ENCODE results near the gene ZNF625. TPM values are rescaled to one million over a fixed set of nuclear protein-coding genes. Genes with fewer than 3 reads are reported as not detected.

ZNF625 gene
- polyA plus RNA-seq (2013, experiment 1 of 2) = 9.8 TPM
- 8.9 TPM for polyA plus RNA-seq (2013, experiment 2 of 2)

DNA sequence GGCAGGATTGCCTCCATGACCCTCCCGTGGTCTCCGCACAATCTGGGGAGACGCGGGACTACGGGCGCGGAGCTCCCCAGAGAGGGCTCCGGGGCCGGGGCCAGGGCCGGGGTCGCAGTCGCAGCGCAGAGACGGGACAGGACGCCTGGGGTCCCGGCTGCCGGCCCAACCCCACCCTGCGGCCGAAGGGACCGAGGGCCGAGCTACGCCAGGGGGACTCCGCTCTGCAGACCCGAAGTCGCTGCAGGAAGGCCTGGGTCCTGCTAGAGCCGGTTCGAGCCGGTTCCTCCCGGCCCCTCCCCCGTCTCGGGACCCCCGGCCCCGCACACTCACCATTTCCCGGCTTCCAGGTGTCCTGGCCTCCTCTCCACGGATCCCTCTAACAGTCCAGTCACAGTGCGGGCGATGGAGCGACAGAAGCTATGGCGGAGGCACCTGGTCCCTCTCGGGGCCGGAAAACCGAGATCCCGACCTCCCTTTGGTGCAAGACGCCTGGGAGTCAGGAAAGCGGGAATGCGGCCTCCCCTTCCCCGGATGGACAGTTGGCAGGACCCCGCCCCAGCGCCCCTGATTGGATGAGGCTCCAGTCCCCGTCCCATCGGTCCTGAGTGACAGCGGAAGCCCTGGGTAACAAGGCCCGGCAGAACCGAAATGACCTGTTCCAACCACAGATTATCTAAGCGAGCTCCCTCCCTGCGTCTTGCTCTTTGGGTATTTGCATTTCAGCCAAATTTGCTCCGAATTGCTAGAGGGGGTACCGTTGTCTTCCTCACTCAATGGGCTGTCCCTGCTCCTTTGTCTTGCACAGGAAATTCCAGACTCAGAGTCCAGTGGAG, at the start of gene ZNF625:
Gene ZNF625 (minus strand): TSS at position 512 of the 836 bp plus-strand sequence. CDS start 176 bp downstream, at position 336.
- H3K36me3 ChIP-seq (ENCODE audit: insufficient read depth, low read length) = peaks cover 19% of the 10 kb centered on the region
- H3K27me3 ChIP-seq (ENCODE audit: insufficient read depth, low read length) = no peaks in the 10 kb centered on the region
- H3K4me1 ChIP-seq (ENCODE audit: insufficient read depth, low read length) = peaks cover 5% of the 10 kb centered on the region
- peak within 1 kb of the TSS; percentile 95 for H3K4me3 ChIP-seq (ENCODE audit: low read length)
- H3K9ac ChIP-seq (ENCODE audit: low read depth, low read length) = peak within 1 kb of the TSS; percentile 99
- H3K27ac ChIP-seq (ENCODE audit: low read depth, low read length) = peak within 1 kb of the TSS; percentile 95
- under 1% methylated on average over 58 of the region's 58 CpGs for whole genome bisulfite sequencing
- no peaks in the 10 kb centered on the region for H3K9me3 ChIP-seq (ENCODE audit: insufficient read depth, low read depth, low read length)

DNA sequence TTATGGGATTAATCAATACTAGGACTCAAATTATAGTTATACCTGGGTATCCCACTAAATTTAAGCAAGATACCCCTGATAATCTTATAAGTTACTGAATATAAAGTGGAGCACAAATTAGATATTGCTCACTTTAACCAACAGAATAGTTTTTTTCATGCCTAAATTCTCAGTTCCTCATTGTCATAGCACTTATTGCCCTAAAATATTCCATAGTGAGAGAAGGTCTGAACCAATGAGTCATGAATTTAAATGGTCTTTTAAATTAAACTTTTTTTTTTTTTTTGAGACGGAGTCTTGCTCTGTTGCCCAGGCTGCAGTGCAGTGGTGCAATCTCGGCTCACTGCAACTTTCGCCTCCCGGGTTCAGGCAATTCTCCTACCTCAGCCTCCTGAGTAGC, 48.8 kb upstream of the ZNF625 start:
- H3K4me1 ChIP-seq (ENCODE audit: insufficient read depth, low read length) = no peaks in the 10 kb centered on the region
- peaks cover 50% of the 10 kb centered on the region for H3K9me3 ChIP-seq (ENCODE audit: insufficient read depth, low read depth, low read length)
- H3K4me3 ChIP-seq (ENCODE audit: low read length) = no peak overlapping the region
- peaks cover 6% of the 10 kb centered on the region; the same call in 1 of the 2 replicates for H3K36me3 ChIP-seq (ENCODE audit: insufficient read depth, low read length)
- H3K9ac ChIP-seq (ENCODE audit: low read depth, low read length) = no peak overlapping the region
- no peak overlapping the region for H3K27ac ChIP-seq (ENCODE audit: low read depth, low read length)
- WGBS = 93% methylated on average over 4 of the region's 4 CpGs
- H3K27me3 ChIP-seq (ENCODE audit: insufficient read depth, low read length) = no peaks in the 10 kb centered on the region

DNA sequence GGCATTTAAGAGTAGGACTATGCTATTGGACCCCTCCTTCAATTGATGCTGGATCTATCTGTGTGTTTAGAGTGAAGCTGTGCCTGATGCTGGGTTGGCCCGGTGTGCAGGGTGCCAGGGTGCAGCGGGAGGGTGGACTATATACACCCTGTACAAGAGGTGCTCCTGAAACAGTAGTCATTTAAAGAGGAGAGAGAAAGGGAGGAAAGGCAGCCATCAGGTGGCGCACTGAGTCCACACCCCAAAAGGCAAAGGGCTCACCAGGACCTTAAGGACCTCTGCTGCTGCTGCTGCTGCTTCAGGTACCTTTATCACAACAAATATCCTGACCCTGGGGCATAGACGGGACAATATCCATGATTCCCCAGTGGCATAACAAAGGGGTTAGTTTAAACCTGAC, 45.7 kb upstream of the ZNF625 start:
- Histone ChIP-seq H3K4me3 (ENCODE audit: low read length) (no peak overlapping the region), H3K4me1 (ENCODE audit: insufficient read depth, low read length) (no peaks in the 10 kb centered on the region), H3K9ac (ENCODE audit: low read depth, low read length) (no peak overlapping the region), H3K27me3 (ENCODE audit: insufficient read depth, low read length) (no peaks in the 10 kb centered on the region), H3K36me3 (ENCODE audit: insufficient read depth, low read length) (no peaks in the 10 kb centered on the region; the same call in 1 of the 2 replicates), H3K9me3 (ENCODE audit: insufficient read depth, low read depth, low read length) (peaks cover 45% of the 10 kb centered on the region), H3K27ac (ENCODE audit: low read depth, low read length) (no peak overlapping the region)
- WGBS = 84% methylated on average over 4 of the region's 4 CpGs

DNA sequence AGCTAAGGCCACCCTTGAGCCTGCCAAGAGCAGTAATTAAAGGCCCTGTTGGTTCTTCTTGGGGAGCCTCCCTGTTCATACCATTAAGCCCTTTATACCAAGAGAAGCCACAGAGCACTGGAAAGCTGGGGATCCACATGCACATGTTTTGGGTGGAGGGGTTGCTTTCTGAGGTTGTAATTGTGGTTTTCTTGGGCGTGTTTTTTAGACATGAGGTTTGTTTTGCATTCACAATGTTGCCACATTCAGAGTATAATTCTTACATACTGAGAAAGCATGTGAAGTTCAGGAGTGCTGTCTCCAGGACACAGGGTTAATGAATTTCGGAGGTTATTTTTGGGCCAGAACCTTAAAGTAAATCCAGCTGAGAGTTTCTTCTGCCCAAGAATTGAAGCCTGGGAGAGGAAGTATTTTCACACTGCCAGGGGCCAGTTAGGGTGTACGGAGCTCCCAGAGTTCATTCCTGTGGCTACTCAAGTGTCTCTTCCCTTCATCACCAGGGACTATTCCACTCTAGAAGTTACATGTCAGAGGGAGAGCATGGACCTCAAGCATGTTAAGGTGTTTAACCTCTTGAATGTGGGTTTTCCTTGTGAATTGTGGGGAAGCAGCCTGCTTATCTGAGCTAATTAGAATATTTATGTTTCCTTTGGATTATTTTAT, 43.4 kb upstream of the ZNF625 start:
- Histone ChIP-seq H3K9ac (ENCODE audit: low read depth, low read length) (no peak overlapping the region), H3K27me3 (ENCODE audit: insufficient read depth, low read length) (no peaks in the 10 kb centered on the region), H3K4me1 (ENCODE audit: insufficient read depth, low read length) (no peaks in the 10 kb centered on the region), H3K27ac (ENCODE audit: low read depth, low read length) (no peak overlapping the region), H3K36me3 (ENCODE audit: insufficient read depth, low read length) (no peaks in the 10 kb centered on the region; the same call in 1 of the 2 replicates), H3K9me3 (ENCODE audit: insufficient read depth, low read depth, low read length) (peaks cover 34% of the 10 kb centered on the region), H3K4me3 (ENCODE audit: low read length) (no peak overlapping the region)
- 85% methylated on average over 3 of the region's 3 CpGs for WGBS

DNA sequence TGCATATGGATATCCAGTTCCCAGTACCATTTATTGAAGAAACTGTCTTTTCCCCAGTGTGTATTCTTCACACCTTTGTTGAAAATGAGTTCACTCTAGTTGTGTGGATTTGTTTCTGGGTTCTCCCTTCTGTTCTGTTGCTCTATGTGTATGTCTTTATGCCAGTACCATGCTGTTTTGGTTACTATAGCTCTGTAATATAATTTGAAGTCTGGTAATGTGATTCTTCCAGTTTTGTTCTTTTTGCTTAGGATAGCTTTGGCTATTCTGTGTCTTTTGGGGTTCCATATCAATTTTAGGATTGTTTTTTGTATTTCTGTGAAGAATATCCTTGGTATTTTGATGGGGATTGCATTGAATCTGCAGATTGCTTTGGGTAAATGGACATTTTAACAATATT, 41.6 kb upstream of the ZNF625 start:
- H3K27me3 ChIP-seq (ENCODE audit: insufficient read depth, low read length) = no peaks in the 10 kb centered on the region

DNA sequence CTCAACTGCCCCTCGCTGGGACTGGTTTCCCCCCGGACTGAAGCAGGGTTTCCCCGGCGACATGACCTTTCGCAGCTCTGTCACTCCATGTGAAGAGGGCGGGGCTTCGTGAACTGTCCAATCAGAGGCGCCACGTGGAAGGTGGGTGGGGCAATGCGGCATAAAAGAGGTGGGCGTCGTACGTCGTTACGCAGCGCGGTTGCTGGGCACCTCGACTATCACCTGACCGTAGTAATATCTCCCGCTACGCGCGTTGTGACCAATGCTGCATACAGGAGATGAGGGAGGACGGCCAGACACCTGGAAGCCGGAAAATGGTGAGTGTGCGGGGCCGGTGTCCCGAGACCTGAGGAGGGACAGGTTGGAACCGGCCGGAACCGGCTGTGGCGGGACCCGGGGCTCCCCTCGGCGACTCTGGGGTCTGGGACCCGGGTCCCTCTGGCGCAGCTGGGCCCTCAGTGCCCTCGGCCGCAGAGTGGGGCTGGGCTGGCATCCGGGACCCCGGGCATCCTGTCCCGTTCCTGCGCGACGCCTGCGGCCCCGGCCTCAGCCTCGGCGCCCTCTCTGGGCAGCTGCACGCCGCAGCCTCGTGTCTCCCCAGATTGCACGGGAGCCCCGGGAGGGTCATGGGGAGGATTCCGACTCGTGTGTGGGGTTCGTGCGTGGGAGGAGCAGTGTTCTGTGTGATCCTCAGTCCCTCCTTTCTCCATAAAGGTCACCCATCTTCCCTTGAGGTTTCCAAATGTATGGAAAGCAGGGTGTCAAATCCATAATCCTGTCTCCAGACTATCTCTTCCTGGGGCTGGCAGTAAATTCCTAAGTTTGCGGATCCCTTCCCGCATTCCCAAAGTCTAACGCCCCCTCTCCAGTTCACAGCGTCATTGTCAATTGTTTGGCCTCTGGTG, 38.5 kb upstream of the ZNF625 start:
- Histone ChIP-seq H3K4me3 (ENCODE audit: low read length) (peak overlapping the region; percentile 64), H3K4me1 (ENCODE audit: insufficient read depth, low read length) (no peaks in the 10 kb centered on the region), H3K9me3 (ENCODE audit: insufficient read depth, low read depth, low read length) (peaks cover 43% of the 10 kb centered on the region), H3K36me3 (ENCODE audit: insufficient read depth, low read length) (peaks cover 10% of the 10 kb centered on the region), H3K27ac (ENCODE audit: low read depth, low read length) (no peak overlapping the region), H3K9ac (ENCODE audit: low read depth, low read length) (peak overlapping the region; percentile 67), H3K27me3 (ENCODE audit: insufficient read depth, low read length) (no peaks in the 10 kb centered on the region)
- WGBS = 95% methylated on average over 62 of the region's 62 CpGs

More for the DNA sequence above, 41.6 kb upstream of the ZNF625 start:
- Histone ChIP-seq H3K4me3 (ENCODE audit: low read length) (no peak overlapping the region), H3K27ac (ENCODE audit: low read depth, low read length) (no peak overlapping the region), H3K9ac (ENCODE audit: low read depth, low read length) (no peak overlapping the region), H3K9me3 (ENCODE audit: insufficient read depth, low read depth, low read length) (peaks cover 34% of the 10 kb centered on the region), H3K36me3 (ENCODE audit: insufficient read depth, low read length) (no peaks in the 10 kb centered on the region), H3K4me1 (ENCODE audit: insufficient read depth, low read length) (no peaks in the 10 kb centered on the region)

DNA sequence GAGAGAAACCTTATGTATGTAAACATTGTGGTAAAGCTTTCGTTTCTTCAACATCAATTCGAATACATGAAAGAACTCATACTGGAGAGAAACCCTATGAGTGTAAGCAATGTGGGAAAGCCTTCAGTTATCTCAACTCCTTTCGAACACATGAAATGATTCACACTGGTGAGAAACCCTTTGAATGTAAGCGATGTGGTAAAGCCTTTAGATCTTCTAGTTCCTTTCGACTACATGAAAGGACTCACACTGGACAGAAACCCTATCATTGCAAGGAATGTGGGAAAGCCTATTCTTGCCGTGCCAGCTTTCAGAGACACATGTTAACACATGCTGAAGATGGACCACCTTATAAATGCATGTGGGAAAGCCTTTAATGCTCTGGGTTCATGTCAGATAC, 31.1 kb upstream of the ZNF625 start:
- H3K27me3 ChIP-seq (ENCODE audit: insufficient read depth, low read length) = no peaks in the 10 kb centered on the region
- 97% methylated on average over 6 of the region's 6 CpGs for WGBS
- peaks cover 78% of the 10 kb centered on the region for H3K9me3 ChIP-seq (ENCODE audit: insufficient read depth, low read depth, low read length)
- no peak overlapping the region for H3K27ac ChIP-seq (ENCODE audit: low read depth, low read length)
- no peak overlapping the region for H3K4me3 ChIP-seq (ENCODE audit: low read length)
- no peak overlapping the region for H3K9ac ChIP-seq (ENCODE audit: low read depth, low read length)
- H3K4me1 ChIP-seq (ENCODE audit: insufficient read depth, low read length) = no peaks in the 10 kb centered on the region
- peaks cover 62% of the 10 kb centered on the region for H3K36me3 ChIP-seq (ENCODE audit: insufficient read depth, low read length)

DNA sequence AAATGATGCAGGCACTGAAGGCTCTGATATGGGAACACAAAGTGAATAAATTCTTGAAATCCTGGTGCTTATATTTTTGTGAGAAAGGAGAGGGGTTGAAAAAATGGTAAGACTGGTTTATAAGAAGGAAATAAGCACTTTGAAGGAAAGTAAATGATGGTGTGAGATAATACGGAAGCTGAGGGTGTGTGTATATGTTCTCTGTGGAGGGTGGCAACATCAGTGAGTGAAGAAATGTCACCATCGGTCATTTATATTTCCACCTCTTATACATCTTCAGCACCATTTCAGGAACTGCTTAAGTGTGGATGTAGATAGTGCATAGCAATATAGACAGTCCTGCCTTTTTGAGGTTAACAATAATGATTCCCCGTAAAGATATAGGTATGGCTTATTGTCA, 23.8 kb upstream of the ZNF625 start:
- no peaks in the 10 kb centered on the region for H3K4me1 ChIP-seq (ENCODE audit: insufficient read depth, low read length)
- no peaks in the 10 kb centered on the region for H3K27me3 ChIP-seq (ENCODE audit: insufficient read depth, low read length)
- no peak overlapping the region for H3K27ac ChIP-seq (ENCODE audit: low read depth, low read length)
- H3K9me3 ChIP-seq (ENCODE audit: insufficient read depth, low read depth, low read length) = peaks cover 53% of the 10 kb centered on the region
- H3K9ac ChIP-seq (ENCODE audit: low read depth, low read length) = no peak overlapping the region
- 96% methylated on average over 2 of the region's 3 CpGs for WGBS
- H3K36me3 ChIP-seq (ENCODE audit: insufficient read depth, low read length) = peaks cover 15% of the 10 kb centered on the region; the same call in 1 of the 2 replicates
- no peak overlapping the region for H3K4me3 ChIP-seq (ENCODE audit: low read length)

DNA sequence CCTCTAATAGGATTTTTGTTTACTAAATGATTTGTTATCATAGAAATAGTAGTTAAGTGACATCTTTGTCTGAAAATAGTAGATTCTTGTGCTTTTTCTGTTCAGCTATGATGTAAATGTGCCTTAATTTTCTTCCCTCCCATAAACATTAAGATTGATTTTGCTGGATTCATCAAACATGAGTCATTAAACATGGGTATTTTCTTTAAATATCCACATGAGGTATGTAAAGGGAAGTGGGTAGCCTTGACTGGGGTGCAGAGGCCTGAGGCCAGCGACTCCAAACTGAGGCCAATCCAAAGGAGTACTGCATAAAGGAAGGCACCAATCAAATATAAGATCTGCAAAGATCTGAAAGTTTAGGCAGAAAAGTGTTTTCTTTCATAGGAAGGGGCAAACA, 10.1 kb upstream of the ZNF625 start:
- 94% methylated on average over 1 of the region's 1 CpG for WGBS
- Histone ChIP-seq H3K36me3 (ENCODE audit: insufficient read depth, low read length) (peaks cover 10% of the 10 kb centered on the region), H3K9ac (ENCODE audit: low read depth, low read length) (no peak overlapping the region)

DNA sequence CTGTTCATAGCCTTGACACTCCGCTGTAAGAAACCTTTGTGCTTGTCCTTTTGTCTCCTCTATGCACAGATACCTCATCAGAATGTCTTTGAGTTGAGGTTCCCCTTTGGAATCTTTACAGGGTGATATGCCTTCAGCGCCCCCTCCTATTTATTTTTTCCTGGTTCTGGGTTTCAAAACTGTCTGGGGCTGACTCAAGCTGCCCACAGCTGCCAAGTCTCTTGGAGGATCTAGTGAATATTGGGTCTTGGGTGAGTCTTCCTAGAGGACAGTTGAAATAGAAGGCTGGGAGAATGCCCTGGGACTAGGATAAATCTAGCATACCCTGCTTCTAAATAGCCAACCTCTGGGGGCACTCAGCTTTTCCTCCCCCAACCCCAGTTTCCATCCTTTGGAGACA, 7.3 kb upstream of the ZNF625 start:
- H3K27ac ChIP-seq (ENCODE audit: low read depth, low read length) = no peak overlapping the region
- H3K36me3 ChIP-seq (ENCODE audit: insufficient read depth, low read length) = peaks cover 7% of the 10 kb centered on the region; the same call in 1 of the 2 replicates

More for the DNA sequence above, 10.1 kb upstream of the ZNF625 start:
- no peak overlapping the region for H3K27ac ChIP-seq (ENCODE audit: low read depth, low read length)
- no peaks in the 10 kb centered on the region for H3K27me3 ChIP-seq (ENCODE audit: insufficient read depth, low read length)
- no peaks in the 10 kb centered on the region for H3K9me3 ChIP-seq (ENCODE audit: insufficient read depth, low read depth, low read length)
- H3K4me1 ChIP-seq (ENCODE audit: insufficient read depth, low read length) = no peaks in the 10 kb centered on the region
- H3K4me3 ChIP-seq (ENCODE audit: low read length) = no peak overlapping the region

More for the DNA sequence above, 7.3 kb upstream of the ZNF625 start:
- Histone ChIP-seq H3K4me3 (ENCODE audit: low read length) (peak overlapping the region; percentile 96), H3K9me3 (ENCODE audit: insufficient read depth, low read depth, low read length) (no peaks in the 10 kb centered on the region), H3K4me1 (ENCODE audit: insufficient read depth, low read length) (no peaks in the 10 kb centered on the region), H3K27me3 (ENCODE audit: insufficient read depth, low read length) (no peaks in the 10 kb centered on the region), H3K9ac (ENCODE audit: low read depth, low read length) (peak overlapping the region; percentile 93)
- WGBS = 33% methylated on average over 2 of the region's 2 CpGs

Data from HUES64 (cell line).